ENCODE data around the gene SLC25A19. TPM values are rescaled to one million over a fixed set of nuclear protein-coding genes. Genes with fewer than 3 reads are reported as not detected.

Gene SLC25A19
- polyA plus RNA-seq, 1 of the 3 experiments (the other 2 are of a cell fraction) = 11.7 TPM

DNA sequence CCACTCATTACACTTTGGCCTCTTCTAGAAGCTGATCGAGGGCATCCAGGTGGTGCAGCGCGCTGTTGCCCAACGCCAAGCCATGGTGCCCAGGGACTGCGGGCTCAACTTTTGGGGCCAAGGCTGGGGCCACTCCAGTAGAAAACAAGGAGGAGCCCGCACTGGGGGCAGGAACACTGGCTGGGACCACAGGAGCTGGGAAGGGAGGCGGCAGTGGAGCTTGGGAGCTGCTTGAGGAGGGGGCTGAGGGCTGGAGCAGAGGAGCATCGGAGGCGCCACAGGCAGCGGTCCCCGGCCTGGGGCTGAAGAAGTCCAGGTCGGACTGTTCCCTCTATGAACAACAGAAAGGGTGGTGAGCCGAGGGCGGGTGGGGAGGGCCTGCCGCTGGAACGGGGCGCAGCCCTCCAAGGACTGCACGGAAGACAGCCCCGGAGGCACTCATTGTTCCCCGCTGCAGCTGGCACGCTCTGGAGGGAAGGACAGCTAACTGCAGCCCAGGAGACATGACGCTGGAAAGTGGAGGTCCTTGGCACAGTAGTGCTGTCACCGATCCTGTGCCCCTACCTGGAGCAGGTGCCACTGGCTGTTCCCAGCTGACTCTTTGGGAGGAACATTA is 49.3 kb downstream of the SLC25A19 start:
- no peak overlapping the region for H3K4me3 ChIP-seq (ENCODE audit: low read depth in 2 of 2, low read length in 1 of 2)
- POLR2A ChIA-PET = interaction anchor here (1.1 kb wide), 2 partner anchors 10 to 21 kb away, joined by 3 read pairs; no protein-coding TSS in a partner anchor
- TF ChIP-seq POLR2AphosphoS5 (IDR thresholded peaks at IDR 0.05; ENCODE audit: low read depth, low read length) = no peak
- TF ChIP-seq RAD21 (IDR thresholded peaks at IDR 0.05; ENCODE audit: low read length) = no peak
- TF ChIP-seq EZH2phosphoT487 (IDR thresholded peaks at IDR 0.05; ENCODE audit: borderline replicate concordance, low read depth) = no peak
- no peak for TF ChIP-seq CHD2 (IDR thresholded peaks at IDR 0.05; ENCODE audit: low read length, partially characterized antibody)
- TF ChIP-seq EP300 (IDR thresholded peaks at IDR 0.05; ENCODE audit: borderline replicate concordance in 1 of 2, low read depth in 1 of 2, low read length in 1 of 2) = no peak
- TF ChIP-seq NFIC (IDR thresholded peaks at IDR 0.05; ENCODE audit: borderline replicate concordance) = no peak
- TF ChIP-seq TEAD4 (IDR thresholded peaks at IDR 0.05; ENCODE audit: borderline replicate concordance, insufficient read depth) = no peak
- TF ChIP-seq RCOR1 (IDR thresholded peaks at IDR 0.05; ENCODE audit: low read length) = no peak
- TF ChIP-seq ELF1 (IDR thresholded peaks at IDR 0.05) = no peak
- TF ChIP-seq NRF1 (IDR thresholded peaks at IDR 0.05; ENCODE audit: low read depth, low read length) = no peak
- TF ChIP-seq, protein P1, sequence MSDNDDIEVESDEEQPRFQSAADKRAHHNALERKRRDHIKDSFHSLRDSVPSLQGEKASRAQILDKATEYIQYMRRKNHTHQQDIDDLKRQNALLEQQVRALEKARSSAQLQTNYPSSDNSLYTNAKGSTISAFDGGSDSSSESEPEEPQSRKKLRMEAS (IDR thresholded peaks at IDR 0.05; ENCODE audit: low read depth) = no peak
- TF ChIP-seq SIN3A (IDR thresholded peaks at IDR 0.05; ENCODE audit: borderline replicate concordance, low read depth, low read length) = no peak
- no peak for TF ChIP-seq RXRA (IDR thresholded peaks at IDR 0.05; ENCODE audit: borderline replicate concordance, low read depth)
- TF ChIP-seq, protein P2, sequence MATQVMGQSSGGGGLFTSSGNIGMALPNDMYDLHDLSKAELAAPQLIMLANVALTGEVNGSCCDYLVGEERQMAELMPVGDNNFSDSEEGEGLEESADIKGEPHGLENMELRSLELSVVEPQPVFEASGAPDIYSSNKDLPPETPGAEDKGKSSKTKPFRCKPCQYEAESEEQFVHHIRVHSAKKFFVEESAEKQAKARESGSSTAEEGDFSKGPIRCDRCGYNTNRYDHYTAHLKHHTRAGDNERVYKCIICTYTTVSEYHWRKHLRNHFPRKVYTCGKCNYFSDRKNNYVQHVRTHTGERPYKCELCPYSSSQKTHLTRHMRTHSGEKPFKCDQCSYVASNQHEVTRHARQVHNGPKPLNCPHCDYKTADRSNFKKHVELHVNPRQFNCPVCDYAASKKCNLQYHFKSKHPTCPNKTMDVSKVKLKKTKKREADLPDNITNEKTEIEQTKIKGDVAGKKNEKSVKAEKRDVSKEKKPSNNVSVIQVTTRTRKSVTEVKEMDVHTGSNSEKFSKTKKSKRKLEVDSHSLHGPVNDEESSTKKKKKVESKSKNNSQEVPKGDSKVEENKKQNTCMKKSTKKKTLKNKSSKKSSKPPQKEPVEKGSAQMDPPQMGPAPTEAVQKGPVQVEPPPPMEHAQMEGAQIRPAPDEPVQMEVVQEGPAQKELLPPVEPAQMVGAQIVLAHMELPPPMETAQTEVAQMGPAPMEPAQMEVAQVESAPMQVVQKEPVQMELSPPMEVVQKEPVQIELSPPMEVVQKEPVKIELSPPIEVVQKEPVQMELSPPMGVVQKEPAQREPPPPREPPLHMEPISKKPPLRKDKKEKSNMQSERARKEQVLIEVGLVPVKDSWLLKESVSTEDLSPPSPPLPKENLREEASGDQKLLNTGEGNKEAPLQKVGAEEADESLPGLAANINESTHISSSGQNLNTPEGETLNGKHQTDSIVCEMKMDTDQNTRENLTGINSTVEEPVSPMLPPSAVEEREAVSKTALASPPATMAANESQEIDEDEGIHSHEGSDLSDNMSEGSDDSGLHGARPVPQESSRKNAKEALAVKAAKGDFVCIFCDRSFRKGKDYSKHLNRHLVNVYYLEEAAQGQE (IDR thresholded peaks at IDR 0.05; ENCODE audit: low read depth, low read length) = no peak
- no peak for TF ChIP-seq TCF12 (IDR thresholded peaks at IDR 0.05)
- no peak for TF ChIP-seq FOXM1 (IDR thresholded peaks at IDR 0.05; ENCODE audit: low read depth)
- no peak for TF ChIP-seq TAF1 (IDR thresholded peaks at IDR 0.05; ENCODE audit: borderline replicate concordance, low read depth, low read length)
- no peak overlapping the region for H3K27ac ChIP-seq (ENCODE audit: low read depth in 2 of 2, low read length in 1 of 2)
- peaks cover 29% of the 10 kb centered on the region for H3F3A ChIP-seq (replicated peaks; ENCODE audit: insufficient read depth)
- H2AFZ ChIP-seq (ENCODE audit: low read depth) = no peak overlapping the region
- H3K4me1 ChIP-seq (ENCODE audit: control insufficient read depth in 1 of 2, insufficient read depth in 2 of 2, low read depth in 1 of 2, low read length in 1 of 2) = no peaks in the 10 kb centered on the region; a peak in 1 of 4 replicates
- 94% methylated on average over 23 of the region's 23 CpGs for WGBS (ENCODE audit: low lambda C conversion rate)
- no peaks in the 10 kb centered on the region for H3K79me2 ChIP-seq (ENCODE audit: insufficient read depth)
- H3K36me3 ChIP-seq (replicated peaks in 1 of 2; ENCODE audit: control insufficient read depth in 1 of 2, insufficient read depth in 2 of 2, low read length in 1 of 2) = peaks cover 45 to 97% of the 10 kb centered on the region in 2 experiments
- H3K9ac ChIP-seq = no peak overlapping the region
- H3K27me3 ChIP-seq (ENCODE audit: insufficient read depth) = no peaks in the 10 kb centered on the region
- no peaks in the 10 kb centered on the region for H3K9me2 ChIP-seq
- H3K9me3 ChIP-seq = no peaks in the 10 kb centered on the region
- no peak overlapping the region for H3K4me2 ChIP-seq
- CTCF ChIA-PET = interaction anchor here (0.5 to 11.7 kb wide), 35 partner anchors 8 to 291 kb away, joined by 3 to 136 read pairs (median 4); partner anchors contain the start of genes GGA3, MIF4GD, MRPS7 and NUP85
- H4K20me1 ChIP-seq (ENCODE audit: insufficient read depth) = peaks cover 3% of the 10 kb centered on the region; the same call in 1 of the 2 replicates
- DNase-seq = no peak

Data from SK-N-SH (cell line).